GM18861 (cell line): Measurements from ENCODE around the gene LDLRAD4.

ENCODE experiments used
- ATAC-seq: cut with Tn5 transposase; IDR thresholded peaks from one replicate; pipeline ENCODE4 v1.9.1; 2021; ENCODE audit not compliant: unreplicated experiment

Gene LDLRAD4

GRCh38 chr18:13440277-13441248 lies 222.0 kb downstream of the LDLRAD4 start:
- ATAC-seq = no peak

GRCh38 chr18:13441736-13442135 lies 223.2 kb downstream of the LDLRAD4 start:
- no peak for ATAC-seq

GRCh38 chr18:13442451-13442850 lies 223.9 kb downstream of the LDLRAD4 start:
- ATAC-seq = no peak

GRCh38 chr18:13443552-13443951 lies 225.0 kb downstream of the LDLRAD4 start:
- no peak for ATAC-seq

- no peak for ATAC-seq
Observed at GRCh38 chr18:13444430-13445240, 226.1 kb downstream of the LDLRAD4 start.

GRCh38 chr18:13445241-13445897 lies 226.8 kb downstream of the LDLRAD4 start:
- no peak for ATAC-seq

- ATAC-seq = no peak
Observed at GRCh38 chr18:13446024-13446423, 227.5 kb downstream of the LDLRAD4 start.

- ATAC-seq = no peak
Observed at GRCh38 chr18:13446610-13447461, 228.3 kb downstream of the LDLRAD4 start.

GRCh38 chr18:13447621-13448334 lies 229.2 kb downstream of the LDLRAD4 start:
- no peak for ATAC-seq

GRCh38 chr18:13448335-13448795 lies 229.8 kb downstream of the LDLRAD4 start:
- ATAC-seq = no peak

- no peak for ATAC-seq
Observed at GRCh38 chr18:13449651-13450050, 231.1 kb downstream of the LDLRAD4 start.

GRCh38 chr18:13450289-13451212 lies 232.0 kb downstream of the LDLRAD4 start:
- ATAC-seq = peak; percentile 54

GRCh38 chr18:13451213-13451540 lies 232.6 kb downstream of the LDLRAD4 start:
- ATAC-seq = no peak

GRCh38 chr18:13451661-13452387 lies 233.3 kb downstream of the LDLRAD4 start:
- no peak for ATAC-seq

GRCh38 chr18:13452388-13452811 lies 233.8 kb downstream of the LDLRAD4 start:
- ATAC-seq = no peak

GRCh38 chr18:13452871-13453680 lies 234.5 kb downstream of the LDLRAD4 start:
- no peak for ATAC-seq

- ATAC-seq = no peak
Observed at GRCh38 chr18:13453714-13454113, 235.2 kb downstream of the LDLRAD4 start.
